GM18858 (cell line): Measurements from ENCODE around the gene MED16.
A peak's percentile ranks its signal among the peaks of the same experiment; 100 is the strongest.

ENCODE experiments used
- ATAC-seq: cut with Tn5 transposase; IDR thresholded peaks from one replicate; pipeline ENCODE4 v1.9.1; 2021; ENCODE audit not compliant: unreplicated experiment

MED16 gene, protein sequence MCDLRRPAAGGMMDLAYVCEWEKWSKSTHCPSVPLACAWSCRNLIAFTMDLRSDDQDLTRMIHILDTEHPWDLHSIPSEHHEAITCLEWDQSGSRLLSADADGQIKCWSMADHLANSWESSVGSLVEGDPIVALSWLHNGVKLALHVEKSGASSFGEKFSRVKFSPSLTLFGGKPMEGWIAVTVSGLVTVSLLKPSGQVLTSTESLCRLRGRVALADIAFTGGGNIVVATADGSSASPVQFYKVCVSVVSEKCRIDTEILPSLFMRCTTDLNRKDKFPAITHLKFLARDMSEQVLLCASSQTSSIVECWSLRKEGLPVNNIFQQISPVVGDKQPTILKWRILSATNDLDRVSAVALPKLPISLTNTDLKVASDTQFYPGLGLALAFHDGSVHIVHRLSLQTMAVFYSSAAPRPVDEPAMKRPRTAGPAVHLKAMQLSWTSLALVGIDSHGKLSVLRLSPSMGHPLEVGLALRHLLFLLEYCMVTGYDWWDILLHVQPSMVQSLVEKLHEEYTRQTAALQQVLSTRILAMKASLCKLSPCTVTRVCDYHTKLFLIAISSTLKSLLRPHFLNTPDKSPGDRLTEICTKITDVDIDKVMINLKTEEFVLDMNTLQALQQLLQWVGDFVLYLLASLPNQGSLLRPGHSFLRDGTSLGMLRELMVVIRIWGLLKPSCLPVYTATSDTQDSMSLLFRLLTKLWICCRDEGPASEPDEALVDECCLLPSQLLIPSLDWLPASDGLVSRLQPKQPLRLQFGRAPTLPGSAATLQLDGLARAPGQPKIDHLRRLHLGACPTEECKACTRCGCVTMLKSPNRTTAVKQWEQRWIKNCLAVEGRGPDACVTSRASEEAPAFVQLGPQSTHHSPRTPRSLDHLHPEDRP

DNA sequence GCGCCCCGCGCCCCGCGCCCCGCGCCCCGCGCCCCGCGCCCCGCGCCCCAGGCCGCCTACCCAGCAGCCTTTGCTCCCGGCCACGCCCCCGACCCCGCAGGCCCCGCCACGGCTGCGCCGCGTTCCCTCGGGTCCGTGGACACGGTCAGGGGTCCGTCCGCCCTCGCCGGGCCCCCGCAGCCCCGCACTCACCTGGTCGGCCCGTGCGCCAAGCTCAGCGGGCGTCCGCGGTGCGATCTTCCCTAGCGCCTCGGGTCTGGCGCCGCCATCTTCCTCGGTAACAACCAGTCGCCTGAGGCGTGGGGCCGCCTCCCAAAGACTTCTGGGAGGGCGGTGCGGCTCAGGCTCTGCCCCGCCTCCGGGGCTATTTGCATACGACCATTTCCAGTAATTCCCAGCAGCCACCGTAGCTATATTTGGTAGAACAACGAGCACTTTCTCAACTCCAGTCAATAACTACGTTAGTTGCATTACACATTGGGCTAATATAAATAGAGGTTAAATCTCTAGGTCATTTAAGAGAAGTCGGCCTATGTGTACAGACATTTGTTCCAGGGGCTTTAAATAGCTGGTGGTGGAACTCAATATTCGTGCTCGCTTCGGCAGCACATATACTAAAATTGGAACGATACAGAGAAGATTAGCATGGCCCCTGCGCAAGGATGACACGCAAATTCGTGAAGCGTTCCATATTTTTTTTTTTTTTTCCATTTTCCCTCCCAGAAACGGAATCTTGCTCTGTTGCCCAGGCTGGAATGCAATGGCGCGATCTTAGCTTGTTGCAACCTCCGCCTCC is at the start of gene MED16, which contains the start of gene RNU6-9:
TSS of gene MED16 (minus strand) at position 294 of the 796 bp plus-strand sequence. CDS start 2,056 bp downstream, outside the sequence.
TSS of gene RNU6-9 (plus strand) at position 591 of the 796 bp plus-strand sequence.
- ATAC-seq = peak; percentile 69

DNA sequence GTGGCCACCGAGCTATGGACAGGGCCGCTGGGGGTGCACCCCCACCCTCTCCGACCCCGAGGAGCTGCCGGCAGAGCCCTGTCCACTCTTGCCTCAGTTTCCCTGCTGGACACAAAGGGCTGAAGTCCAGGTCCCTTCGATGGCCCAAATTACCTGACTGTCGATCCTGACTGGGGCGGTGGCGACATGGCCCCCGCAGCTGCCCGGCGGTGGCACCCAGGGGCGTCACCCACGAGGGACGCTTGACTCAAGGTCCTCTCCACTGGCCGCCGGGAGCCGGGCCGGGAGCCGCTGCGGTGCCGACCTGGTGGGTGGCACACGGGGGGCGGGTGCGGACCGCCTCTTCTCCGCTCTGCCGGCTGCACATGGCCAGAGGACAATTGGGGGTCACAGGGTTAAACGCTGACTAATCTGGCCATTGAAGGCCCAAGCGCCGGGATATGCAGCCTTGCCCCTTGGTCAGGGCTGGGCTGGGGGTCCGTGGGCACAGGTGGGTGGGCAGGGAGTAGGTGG is 49.2 kb upstream of the MED16 start:
- ATAC-seq = no peak

DNA sequence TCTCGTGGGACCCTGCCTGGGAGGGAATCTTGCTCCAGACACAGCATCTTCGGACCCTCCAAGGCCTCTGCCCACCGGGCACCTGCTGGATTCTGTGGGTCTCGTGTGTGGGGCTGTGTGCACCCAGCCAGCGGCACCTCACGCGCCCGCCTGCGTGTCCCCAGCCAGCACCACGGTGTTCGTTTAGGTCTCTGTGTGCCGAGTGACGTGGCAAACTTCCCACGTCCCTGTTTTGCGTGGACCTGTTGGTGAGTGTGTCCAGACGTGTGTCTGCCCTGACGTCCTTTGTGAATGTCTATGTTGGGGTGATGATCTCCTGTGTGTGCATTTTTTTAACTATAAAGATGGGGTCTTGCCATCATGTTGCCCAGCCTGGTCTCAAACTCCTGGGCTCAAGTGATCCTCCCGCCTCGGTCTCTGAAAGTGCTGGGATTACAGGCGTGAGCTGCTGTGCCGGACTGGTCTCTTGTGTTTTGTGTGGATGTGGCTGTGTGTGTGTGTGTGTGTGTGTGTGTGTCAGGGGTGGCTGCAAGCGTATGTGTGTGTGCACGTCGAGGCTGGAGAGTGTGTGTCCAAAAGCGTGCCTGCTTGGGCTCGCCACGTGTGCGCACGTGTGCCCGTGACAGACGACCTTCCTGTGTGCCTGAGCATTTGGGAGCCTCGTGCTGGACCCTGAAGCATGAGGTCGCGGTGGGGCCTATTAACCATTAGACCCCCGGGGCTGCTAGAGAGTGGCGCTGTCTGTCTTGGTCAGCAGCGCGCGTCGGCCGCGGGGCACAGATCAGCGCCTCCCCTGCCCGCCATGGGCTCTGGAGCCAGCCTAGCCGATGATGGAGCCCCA is 48.5 kb upstream of the MED16 start:
- ATAC-seq = no peak

DNA sequence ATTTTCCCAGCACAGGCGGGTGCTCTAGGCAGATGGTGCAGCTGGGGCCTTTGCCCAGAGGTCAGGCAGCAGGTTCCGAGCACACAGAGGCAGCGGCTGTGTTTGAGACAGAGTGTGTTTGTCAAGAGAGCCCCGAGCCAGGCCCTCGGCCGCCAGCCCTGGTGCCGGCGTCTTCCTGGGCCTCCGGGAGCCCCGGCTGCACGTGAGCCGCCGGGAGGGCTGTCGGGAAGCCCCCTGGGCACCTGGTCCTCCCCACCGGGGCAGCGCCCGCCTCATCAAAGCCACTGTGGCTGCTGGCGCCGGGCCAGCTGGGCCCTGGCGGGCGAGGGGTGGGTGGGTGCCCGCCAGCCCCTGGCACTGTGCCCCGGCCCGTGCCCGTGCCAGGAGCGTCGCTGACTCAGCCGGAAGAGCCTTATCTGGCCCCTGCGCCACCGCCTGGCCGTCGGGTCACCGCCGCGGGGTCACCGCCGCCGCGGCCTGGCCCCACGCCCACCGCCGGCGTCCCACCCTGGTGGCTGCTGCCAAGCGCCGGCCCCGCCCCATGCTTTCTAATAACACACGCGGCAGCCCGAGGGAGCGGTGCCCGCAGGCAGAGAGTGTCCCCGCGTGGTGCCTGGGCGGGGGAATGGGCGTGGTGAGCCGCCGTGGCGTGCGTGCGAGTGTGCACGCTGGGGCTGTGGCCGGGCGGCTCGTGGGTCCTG is 47.8 kb upstream of the MED16 start:
- ATAC-seq = no peak

DNA sequence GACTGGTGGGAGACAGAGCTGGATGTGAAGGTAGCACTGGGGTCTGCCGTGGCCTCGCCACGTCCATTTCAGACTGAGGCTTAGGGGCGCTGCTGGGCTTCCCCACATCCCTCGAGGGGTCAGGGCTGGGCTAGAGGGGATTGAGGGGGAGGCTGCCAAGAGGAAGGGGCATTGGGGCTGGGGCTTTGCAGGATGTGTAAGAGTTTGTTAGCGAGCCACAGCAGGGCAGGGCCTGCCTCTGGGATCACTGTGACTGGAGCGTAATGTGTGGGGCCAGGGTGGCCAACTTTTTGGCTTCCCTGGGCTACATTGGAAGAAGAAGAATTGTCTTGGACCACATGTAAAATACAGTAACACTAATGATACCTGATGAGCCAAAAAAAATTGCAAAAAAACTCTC is 46.9 kb upstream of the MED16 start:
- no peak for ATAC-seq

DNA sequence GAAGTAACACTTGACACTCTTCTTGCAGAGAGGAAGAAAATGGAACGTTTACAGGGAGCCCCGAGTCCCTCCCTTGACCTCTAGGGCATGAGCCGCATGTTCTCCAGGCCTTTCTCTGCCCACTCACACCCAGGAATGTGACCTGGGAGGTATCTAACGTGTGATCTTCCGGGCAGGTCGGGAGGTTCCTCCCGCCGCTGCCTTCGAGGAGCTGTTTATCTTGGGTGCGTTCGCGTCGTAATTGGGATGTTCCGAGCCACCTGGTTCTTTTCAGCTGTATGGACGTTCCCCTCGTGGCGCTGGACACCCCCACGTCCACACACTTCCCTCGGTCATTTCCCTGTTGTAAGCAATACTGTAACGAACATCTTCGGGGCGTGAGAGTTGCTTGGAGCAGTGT is 46.5 kb upstream of the MED16 start:
- ATAC-seq = no peak

DNA sequence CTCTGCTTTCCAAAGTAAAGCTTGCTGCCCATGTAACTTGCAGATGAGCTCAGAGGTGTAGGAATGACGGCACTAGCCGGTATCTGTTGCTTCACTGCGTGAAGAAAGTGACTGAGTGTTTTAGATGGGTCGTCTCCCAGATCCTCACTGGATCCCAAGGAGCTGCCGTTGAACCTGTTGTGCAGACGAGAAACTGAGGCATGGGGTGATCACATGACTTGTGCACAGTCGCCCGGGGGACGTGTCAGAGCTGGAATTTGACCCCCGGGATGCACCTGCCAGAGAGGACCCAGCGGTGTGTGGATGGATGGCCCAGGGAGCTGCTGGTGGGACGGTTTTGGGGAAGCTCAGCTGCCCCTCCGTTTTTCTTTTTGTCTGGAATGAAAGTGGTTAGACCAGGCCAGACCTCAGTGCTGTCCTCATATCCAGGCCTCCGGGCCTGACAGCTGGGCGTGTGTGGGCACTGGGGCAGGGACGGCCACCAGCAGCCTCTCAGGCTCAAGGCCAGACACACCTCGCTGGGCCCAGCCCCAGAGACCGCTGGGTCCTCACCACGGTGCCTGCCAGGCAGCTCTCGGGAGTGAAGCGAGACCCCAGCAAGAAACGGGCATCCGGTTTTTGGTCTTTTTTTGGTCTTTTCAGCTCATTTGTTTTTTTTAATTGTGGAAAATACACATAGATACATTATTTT is 45.4 kb upstream of the MED16 start:
- no peak for ATAC-seq

DNA sequence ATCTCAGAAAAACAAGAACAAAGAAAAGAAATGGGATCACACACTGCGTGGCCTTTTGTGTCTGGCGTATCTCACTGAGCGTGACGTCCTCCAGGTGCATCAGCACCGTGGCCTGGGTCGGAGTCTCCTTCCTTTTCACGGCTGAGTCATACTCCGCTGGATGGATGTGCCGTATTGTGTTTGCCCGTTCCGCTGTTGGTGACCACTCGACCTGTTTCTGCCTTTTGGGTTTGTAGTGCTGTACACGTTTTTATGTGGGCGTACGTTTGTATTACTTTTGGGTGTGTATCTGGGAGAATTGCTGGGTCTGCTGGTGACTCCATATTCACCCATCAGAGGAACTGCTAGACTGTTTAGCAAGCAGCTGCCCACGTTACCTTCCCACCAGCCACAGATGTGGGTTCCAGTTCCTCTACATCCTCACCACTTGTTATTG is 44.3 kb upstream of the MED16 start:
- ATAC-seq = no peak

DNA sequence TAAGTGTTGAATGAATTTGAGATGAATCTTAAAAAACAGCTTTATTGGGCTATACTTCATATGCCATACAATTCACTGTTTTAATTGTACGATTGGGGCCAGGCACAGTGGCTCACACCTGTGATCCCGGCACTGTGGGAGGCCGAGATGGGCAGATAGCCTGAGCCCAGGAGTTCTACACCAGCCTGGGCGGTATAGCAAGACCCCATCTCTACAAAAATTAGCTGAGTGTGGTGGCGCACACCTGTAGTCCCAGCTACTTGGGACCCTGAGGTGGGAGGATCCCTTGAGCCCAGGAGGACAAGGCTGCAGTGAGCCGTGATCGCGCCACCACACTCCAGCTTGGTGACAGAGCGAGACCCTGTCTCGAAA is 43.2 kb upstream of the MED16 start:
- ATAC-seq = no peak

DNA sequence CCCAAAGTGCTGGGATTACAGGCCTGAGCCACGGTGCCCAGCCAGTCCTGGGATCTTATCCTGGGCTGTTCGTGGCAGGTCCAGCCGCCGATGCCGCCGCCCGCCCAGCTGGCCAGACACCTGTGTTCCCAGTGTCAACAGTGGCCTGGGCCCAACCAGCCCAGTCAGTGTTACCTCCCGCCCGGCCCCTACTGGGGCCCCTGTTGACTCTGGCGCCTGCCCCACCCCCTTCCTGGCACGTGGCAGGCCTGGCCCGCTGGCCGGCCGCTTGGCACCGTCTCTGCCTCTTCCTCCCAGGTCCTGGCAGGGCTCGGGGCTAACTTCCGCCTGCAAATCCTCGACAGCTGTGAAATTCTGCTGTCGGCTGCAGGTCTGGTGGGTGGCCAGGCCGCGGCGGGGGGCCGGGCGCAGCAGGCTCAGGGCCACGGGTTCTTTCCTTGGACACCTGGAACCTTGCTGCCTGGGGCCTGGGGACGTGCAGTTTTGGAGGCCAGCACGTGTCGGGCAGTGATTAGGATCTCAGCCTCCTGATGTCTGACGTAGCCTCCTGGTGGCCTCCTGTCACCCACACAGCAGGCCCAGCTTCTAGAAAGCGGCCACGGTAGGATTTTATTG is 42.0 kb upstream of the MED16 start:
- no peak for ATAC-seq

DNA sequence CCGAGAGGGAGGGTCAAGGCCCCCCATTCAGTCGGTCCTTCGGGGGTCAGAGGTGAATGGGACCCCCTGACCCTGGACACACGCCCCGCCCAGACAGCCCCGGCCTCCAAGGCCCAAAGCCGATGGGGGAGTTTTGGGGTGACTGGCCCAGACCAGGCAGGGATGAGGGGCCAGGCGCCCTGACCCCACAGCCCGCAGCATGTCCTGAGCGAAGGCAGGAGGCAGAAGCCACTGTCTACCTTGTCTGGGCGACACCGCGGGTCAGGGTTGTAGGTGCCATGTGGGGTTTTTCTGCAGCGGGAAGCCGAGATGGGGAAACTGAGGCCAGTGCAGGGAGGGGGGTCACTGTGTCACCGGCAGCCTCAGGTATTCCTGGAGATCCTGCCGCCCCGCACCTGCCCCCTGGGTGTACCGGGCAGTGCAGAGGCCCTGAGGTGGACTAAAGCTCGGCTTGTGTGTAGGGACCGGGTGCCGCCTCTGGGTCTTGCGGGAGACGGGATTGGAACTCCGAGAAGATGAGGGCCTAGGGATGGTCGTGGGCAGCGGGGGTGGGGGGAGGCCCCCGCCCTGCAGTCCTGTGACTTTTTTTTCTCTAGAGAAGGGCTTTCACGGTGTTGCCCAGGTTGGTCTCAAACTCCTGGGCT is 41.3 kb upstream of the MED16 start:
- ATAC-seq = no peak

DNA sequence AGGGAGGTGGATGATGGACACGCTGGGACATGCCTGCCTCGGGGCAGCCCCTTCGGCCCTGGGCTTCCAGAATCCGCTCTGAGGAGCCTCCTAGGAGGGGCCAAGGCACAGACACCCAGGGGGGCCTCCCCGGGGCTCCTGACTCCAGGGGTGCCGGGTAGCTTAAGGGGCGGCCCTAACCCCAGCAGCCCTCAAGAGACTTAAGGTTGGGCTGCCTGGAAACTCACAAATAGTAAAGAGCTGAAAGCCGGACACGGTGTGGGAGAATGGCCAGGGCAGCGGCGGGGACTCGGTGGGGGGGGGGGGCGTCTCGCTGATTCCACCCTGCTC is 40.5 kb upstream of the MED16 start:
- no peak for ATAC-seq

DNA sequence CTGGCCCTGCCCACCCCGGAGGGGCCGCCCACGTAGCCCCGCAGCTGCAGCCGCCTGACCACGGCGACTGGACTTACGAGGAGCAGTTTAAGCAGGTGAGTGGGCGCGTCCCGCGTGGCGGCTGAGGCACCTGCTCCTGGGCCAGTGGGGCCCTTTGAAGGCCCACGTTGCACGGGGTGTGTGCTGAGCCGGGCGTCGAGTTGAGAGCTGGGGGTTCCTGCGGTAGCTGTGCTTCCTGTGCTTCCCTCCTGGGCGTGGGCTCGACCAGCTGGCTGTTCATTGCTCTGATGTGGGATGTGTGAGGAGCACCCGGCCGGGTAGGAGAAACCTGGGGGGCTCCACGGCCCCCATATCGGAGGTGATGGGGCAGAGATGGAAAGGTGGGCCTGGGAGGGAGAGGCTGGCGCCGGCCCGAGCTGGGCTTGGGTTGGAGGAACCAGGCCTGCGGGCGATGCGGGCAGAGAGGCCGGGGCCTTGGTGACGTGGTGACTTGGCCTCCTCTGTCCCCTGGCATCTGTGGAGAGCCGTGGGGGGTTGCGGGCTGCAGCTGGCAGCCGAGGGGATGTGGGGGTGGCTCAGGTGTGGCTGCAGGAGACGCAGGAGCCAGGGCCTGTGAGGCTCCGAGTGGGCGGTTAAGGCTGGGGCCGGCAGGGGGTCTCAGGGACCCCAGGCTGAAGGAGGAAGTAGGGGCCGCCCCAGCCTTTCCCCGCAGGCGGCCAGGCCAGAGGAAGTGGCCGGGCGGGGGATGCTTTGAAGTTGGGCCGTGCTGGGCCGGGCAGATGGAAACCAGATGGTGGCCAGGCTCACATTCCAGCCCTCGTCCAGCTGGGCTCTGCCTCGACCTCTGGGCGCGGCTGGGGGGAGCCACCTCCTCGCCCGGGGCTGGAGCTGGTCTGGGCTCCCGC is 39.9 kb upstream of the MED16 start:
- no peak for ATAC-seq

DNA sequence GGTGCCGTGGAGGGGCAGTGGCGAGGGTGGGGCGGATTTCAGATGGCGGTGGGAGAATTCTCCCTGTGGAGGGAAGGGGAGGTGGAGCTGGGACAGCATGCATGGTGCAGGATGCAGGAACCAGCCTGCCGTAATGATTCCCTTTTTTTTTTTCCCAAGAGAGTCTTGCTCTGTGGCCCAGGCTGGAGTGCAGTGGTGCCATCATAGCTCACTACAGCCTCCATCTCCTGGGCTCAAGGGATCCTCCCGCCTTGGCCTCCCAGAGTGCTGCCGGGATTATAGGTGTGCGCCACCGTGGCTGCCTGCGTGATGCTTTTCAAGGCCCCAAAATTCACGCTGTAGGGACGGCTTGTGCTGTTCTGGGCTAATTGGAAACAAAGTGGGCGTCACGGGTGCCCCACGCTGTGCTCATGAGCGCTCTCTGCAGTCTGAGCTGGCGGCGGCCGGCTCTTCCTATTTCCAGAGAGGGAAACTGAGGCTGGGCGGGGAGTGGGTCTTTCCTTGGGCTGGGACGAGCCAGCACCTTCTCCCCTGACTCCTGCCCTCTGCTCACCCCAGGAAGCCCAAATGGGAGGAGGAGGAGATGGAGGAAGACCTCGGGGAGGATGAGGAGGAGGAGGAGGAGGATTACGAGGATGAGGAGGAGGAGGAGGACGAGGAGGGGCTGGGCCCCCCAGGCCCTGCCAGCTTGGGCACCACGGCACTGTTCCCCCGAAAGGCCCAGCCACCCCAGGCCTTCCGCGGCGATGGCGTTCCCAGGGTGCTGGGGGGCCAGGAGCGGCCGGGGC is 39.1 kb upstream of the MED16 start:
- ATAC-seq = no peak

DNA sequence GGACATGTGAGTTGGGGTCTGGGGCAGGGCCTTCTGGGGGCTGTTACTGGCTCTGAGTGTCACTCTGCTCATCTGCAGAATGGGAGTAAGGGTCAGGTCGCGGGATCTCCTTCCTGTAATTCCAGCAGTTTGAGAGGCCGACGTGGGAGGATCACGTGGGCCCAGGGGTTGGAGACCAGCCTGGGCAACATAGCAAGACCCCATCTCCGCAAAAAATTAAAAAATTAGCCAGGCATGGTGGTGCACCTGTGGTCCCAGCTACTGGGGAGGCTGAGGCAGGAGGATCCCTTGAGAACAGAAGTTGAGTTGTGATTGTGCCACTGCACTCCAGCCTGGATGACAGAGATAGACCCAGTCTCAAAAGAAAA is 36.9 kb upstream of the MED16 start:
- no peak for ATAC-seq

DNA sequence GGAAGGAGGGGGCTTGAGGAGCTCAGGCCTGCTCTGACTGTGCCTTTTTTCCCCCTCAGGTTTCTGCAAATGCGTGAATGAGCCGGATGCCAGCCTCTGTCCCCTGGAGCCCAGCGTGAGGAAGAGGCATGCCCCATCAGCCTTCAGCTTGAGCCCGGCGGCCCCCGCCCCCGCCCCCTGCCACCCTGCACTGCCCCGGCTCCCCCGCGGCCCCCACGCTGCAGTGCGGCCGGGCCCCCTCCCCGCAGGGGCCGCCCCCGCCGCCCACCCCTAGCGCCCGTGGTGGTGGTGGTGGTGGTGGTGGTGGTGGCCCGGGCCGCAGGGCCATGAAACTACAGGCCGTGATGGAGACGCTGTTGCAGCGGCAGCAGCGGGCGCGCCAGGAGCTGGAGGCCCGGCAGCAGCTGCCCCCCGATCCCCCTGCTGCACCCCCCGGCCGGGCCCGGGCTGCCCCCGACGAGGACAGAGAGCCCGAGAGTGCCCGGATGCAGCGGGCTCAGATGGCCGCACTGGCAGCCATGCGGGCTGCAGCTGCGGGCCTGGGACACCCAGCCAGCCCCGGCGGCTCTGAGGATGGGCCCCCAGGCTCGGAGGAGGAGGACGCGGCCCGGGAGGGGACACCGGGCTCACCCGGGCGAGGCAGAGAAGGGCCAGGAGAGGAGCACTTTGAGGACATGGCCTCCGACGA is 36.4 kb upstream of the MED16 start:
- no peak for ATAC-seq
